Activated CD4-positive, alpha-beta T cell treated with anti-CD3 and anti-CD28 coated beads for 36 hours (primary cell): ENCODE data around the gene GLIS1. TPM values are rescaled to one million over a fixed set of nuclear protein-coding genes. Genes with fewer than 3 reads are reported as not detected.

Experiments used
- ATAC-seq: fragments of 200-7000 bp; cut with Tn5 transposase; one replicate; pipeline ENCODE4 v1.10.0; 2021; ENCODE audit warnings: mild to moderate bottlenecking, moderate library complexity
- CTCF ChIA-PET: fragments of 350-600 bp; sonication (Branson Sonifier 250); formaldehyde crosslinking; loops from one replicate; lab custom pipeline; 2021; ENCODE audit warnings: antibody characterized with exemption; lab: Charles Lee
- POLR2A ChIA-PET: fragments of 350-600 bp; sonication (Branson Sonifier 250); formaldehyde crosslinking; loops from one replicate; lab custom pipeline; 2021; ENCODE audit warnings: antibody characterized with exemption, inconsistent platforms; lab: Charles Lee
- DNase-seq: peaks from one replicate; pipeline ENCODE4 v3.0.0-alpha.2; 2020
- H3K27ac Mint-ChIP-seq: one replicate; pipeline ENCODE4 v1.8.0; 2021; ENCODE audit warnings: mixed read lengths
- H3K27me3 Mint-ChIP-seq: one replicate; pipeline ENCODE4 v1.8.0; 2021; ENCODE audit warnings: mixed read lengths
- H3K36me3 Mint-ChIP-seq: one replicate; pipeline ENCODE4 v1.8.0; 2021; ENCODE audit warnings: low read depth, mixed read lengths
- H3K4me1 Mint-ChIP-seq: one replicate; pipeline ENCODE4 v1.8.0; 2021; ENCODE audit warnings: mixed read lengths
- H3K4me3 Mint-ChIP-seq: one replicate; pipeline ENCODE4 v1.8.0; 2021; ENCODE audit warnings: mild to moderate bottlenecking, moderate library complexity, mixed read lengths
- H3K9me3 Mint-ChIP-seq: one replicate; pipeline ENCODE4 v1.8.0; 2021; ENCODE audit warnings: low read depth, mixed read lengths
- intact Hi-C, 2 experiments: fragments of 100-400 bp; cut with DNase I in 1 of 2; cut with micrococcal nuclease in 1 of 2; formaldehyde crosslinking; loops; one replicate each; pipeline versions ENCODE4 v1.14.2 to v1.15.1; 2022 to 2024; cut with DNase I, micrococcal nuclease
- total RNA-seq, 2 experiments: library from RNA; stranded (reverse); gene quantifications; one replicate each; pipeline ENCODE4 v1.2.3, GENCODE V29; 2021

Gene GLIS1
- total RNA-seq, 2 experiments from 2014 or later = not detected

- intact Hi-C loops = no loop called here
- Mint-ChIP-seq H3K27me3 (no peaks in the 10 kb centered on the region), H3K36me3 (no peaks in the 10 kb centered on the region), H3K27ac (no peak overlapping the region), H3K4me3 (no peak overlapping the region), H3K4me1 (no peaks in the 10 kb centered on the region), H3K9me3 (no peaks in the 10 kb centered on the region)
- CTCF ChIA-PET = no interaction called here
- POLR2A ChIA-PET = no interaction called here
- ATAC-seq = no peak
- DNase-seq = no peak
These were observed 225.1 kb downstream of the GLIS1 start for GRCh38 chr1:53513846-53514245.

- intact Hi-C loops = no loop called here
- no peaks in the 10 kb centered on the region for H3K9me3 Mint-ChIP-seq
- no peak overlapping the region for H3K4me3 Mint-ChIP-seq
- H3K36me3 Mint-ChIP-seq = no peaks in the 10 kb centered on the region
- ATAC-seq = no peak
- DNase-seq = no peak
- no peak overlapping the region for H3K27ac Mint-ChIP-seq
- H3K27me3 Mint-ChIP-seq = no peaks in the 10 kb centered on the region
- ChIA-PET POLR2A (no interaction called here), CTCF (no interaction called here)
- no peaks in the 10 kb centered on the region for H3K4me1 Mint-ChIP-seq
These were observed 225.9 kb downstream of the GLIS1 start for GRCh38 chr1:53512807-53513755.

- H3K36me3 Mint-ChIP-seq = no peaks in the 10 kb centered on the region
- POLR2A ChIA-PET = no interaction called here
- intact Hi-C loops = no loop called here
- no peaks in the 10 kb centered on the region for H3K4me1 Mint-ChIP-seq
- DNase-seq = no peak
- CTCF ChIA-PET = no interaction called here
- H3K27me3 Mint-ChIP-seq = no peaks in the 10 kb centered on the region
- H3K9me3 Mint-ChIP-seq = no peaks in the 10 kb centered on the region
- no peak overlapping the region for H3K27ac Mint-ChIP-seq
- H3K4me3 Mint-ChIP-seq = no peak overlapping the region
- no peak for ATAC-seq
These were observed 226.8 kb downstream of the GLIS1 start for GRCh38 chr1:53511933-53512806.

- POLR2A ChIA-PET = no interaction called here
- no peak for ATAC-seq
These were observed 227.5 kb downstream of the GLIS1 start for GRCh38 chr1:53511323-53511932.

GRCh38 chr1:53510215-53510614, 228.7 kb downstream of the GLIS1 start:
- H3K27me3 Mint-ChIP-seq = no peaks in the 10 kb centered on the region
- CTCF ChIA-PET = interaction anchor here (0.6 kb wide), 1 partner anchor 253 kb away, joined by 3 read pairs; no protein-coding TSS in a partner anchor
- H3K4me3 Mint-ChIP-seq = no peak overlapping the region
- POLR2A ChIA-PET = no interaction called here
- no peaks in the 10 kb centered on the region for H3K9me3 Mint-ChIP-seq
- DNase-seq = no peak
- H3K36me3 Mint-ChIP-seq = no peaks in the 10 kb centered on the region
- intact Hi-C loops = no loop called here
- no peaks in the 10 kb centered on the region for H3K4me1 Mint-ChIP-seq
- ATAC-seq = no peak
- no peak overlapping the region for H3K27ac Mint-ChIP-seq

More at GRCh38 chr1:53511323-53511932, 227.5 kb downstream of the GLIS1 start:
- Mint-ChIP-seq H3K27me3 (no peaks in the 10 kb centered on the region), H3K4me3 (no peak overlapping the region), H3K4me1 (no peaks in the 10 kb centered on the region), H3K27ac (no peak overlapping the region), H3K36me3 (no peaks in the 10 kb centered on the region), H3K9me3 (no peaks in the 10 kb centered on the region)
- DNase-seq = no peak
- CTCF ChIA-PET = no interaction called here
- intact Hi-C loops = no loop called here

- no peaks in the 10 kb centered on the region for H3K36me3 Mint-ChIP-seq
- no peak overlapping the region for H3K4me3 Mint-ChIP-seq
- ChIA-PET POLR2A (interaction anchor here (0.6 kb wide), 1 partner anchor 775 kb away, joined by 3 read pairs; no protein-coding TSS in a partner anchor), CTCF (interaction anchor here (0.8 kb wide), 1 partner anchor 11 kb away, joined by 4 read pairs; no protein-coding TSS in a partner anchor)
- H3K9me3 Mint-ChIP-seq = no peaks in the 10 kb centered on the region
- no peak overlapping the region for H3K27ac Mint-ChIP-seq
- no peaks in the 10 kb centered on the region for H3K27me3 Mint-ChIP-seq
- no peaks in the 10 kb centered on the region for H3K4me1 Mint-ChIP-seq
- intact Hi-C loops = no loop called here
- ATAC-seq = no peak
- no peak for DNase-seq
These were observed 229.2 kb downstream of the GLIS1 start for GRCh38 chr1:53509775-53510174.

GRCh38 chr1:53508991-53509666, 229.8 kb downstream of the GLIS1 start:
- ChIA-PET CTCF (interaction anchor here (0.8 kb wide), 1 partner anchor 10 kb away, joined by 4 read pairs; no protein-coding TSS in a partner anchor), POLR2A (interaction anchor here (0.6 kb wide), 1 partner anchor 776 kb away, joined by 3 read pairs; no protein-coding TSS in a partner anchor)
- Mint-ChIP-seq H3K4me3 (no peak overlapping the region), H3K4me1 (no peaks in the 10 kb centered on the region), H3K27me3 (no peaks in the 10 kb centered on the region), H3K9me3 (no peaks in the 10 kb centered on the region), H3K36me3 (no peaks in the 10 kb centered on the region), H3K27ac (no peak overlapping the region)
- intact Hi-C loops = no loop called here
- ATAC-seq = peak; percentile 33
- no peak for DNase-seq

- intact Hi-C loops = no loop called here
- Mint-ChIP-seq H3K36me3 (no peaks in the 10 kb centered on the region), H3K4me3 (no peak overlapping the region), H3K27ac (no peak overlapping the region), H3K4me1 (no peaks in the 10 kb centered on the region), H3K9me3 (no peaks in the 10 kb centered on the region), H3K27me3 (no peaks in the 10 kb centered on the region)
- ChIA-PET POLR2A (no interaction called here), CTCF (interaction anchor here (1.1 kb wide), 1 partner anchor 64 kb away, joined by 4 read pairs; no protein-coding TSS in a partner anchor)
- DNase-seq = no peak
- ATAC-seq = no peak
These were observed 230.6 kb downstream of the GLIS1 start for GRCh38 chr1:53508056-53508990.

GRCh38 chr1:53507116-53507820, 231.7 kb downstream of the GLIS1 start:
- DNase-seq (no peak), ATAC-seq (no peak)
- POLR2A ChIA-PET = no interaction called here
- CTCF ChIA-PET = interaction anchor here (1.1 kb wide), 1 partner anchor 63 kb away, joined by 4 read pairs; no protein-coding TSS in a partner anchor
- no peak overlapping the region for H3K4me3 Mint-ChIP-seq
- no peak overlapping the region for H3K27ac Mint-ChIP-seq
- intact Hi-C loops = no loop called here
- H3K27me3 Mint-ChIP-seq = no peaks in the 10 kb centered on the region
- H3K4me1 Mint-ChIP-seq = no peaks in the 10 kb centered on the region
- no peaks in the 10 kb centered on the region for H3K36me3 Mint-ChIP-seq
- H3K9me3 Mint-ChIP-seq = no peaks in the 10 kb centered on the region
